GM21360 (cell line): ENCODE results near the gene PCDHGA1.
"Not testable (repeated sequence)": the region's sequence is repeated elsewhere in the genome, so short reads cannot be mapped to it uniquely, and the experiment has no call there.

ENCODE experiments used
- ATAC-seq: cut with Tn5 transposase; IDR thresholded peaks from one replicate; pipeline ENCODE4 v1.9.1; 2021; ENCODE audit warnings: mild to moderate bottlenecking, moderate library complexity; ENCODE audit not compliant: unreplicated experiment

Gene PCDHGA1

DNA sequence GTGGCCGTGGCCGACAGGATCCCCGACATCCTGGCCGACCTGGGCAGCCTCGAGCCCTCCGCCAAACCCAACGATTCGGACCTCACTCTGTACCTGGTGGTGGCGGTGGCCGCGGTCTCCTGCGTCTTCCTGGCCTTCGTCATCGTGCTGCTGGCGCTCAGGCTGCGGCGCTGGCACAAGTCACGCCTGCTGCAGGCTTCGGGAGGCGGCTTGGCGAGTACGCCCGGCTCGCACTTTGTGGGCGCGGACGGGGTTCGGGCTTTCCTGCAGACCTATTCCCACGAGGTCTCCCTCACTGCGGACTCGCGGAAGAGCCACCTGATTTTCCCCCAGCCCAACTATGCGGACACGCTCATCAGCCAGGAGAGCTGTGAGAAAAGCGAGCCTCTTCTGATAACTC is 15.7 kb downstream of the PCDHGA1 start:
- not testable (repeated sequence) for ATAC-seq

DNA sequence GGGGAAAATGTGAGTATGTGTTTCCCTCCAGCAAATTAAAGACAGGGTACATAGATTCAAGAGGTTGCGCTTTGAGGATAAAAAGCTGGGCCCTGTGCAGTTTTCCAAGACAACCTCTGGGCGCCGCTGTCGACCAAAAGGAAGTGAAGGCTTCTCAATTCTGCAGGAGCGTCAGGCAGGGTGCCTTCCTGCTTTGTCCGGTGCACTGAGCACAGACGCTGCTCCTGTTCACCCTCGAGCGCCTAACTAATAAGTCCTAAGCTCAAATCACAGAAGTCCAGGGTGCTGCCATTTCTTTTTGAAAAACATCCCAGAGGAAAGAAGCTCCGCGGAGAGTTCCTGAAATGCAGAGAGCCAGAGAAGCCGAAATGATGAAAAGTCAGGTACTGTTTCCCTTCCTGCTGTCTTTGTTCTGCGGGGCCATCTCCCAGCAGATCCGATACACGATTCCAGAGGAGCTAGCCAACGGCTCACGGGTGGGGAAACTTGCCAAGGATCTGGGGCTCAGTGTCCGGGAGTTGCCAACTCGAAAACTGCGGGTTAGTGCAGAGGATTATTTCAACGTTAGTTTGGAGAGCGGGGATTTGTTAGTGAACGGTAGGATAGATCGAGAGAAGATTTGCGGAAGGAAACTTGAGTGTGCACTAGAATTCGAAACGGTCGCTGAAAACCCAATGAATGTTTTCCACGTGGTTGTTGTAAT is 19.8 kb downstream of the PCDHGA1 start, which contains the start of gene PCDHGB1:
Gene PCDHGB1 (plus strand): TSS at position 183 of the 703 bp plus-strand sequence. CDS start 162 bp downstream, at position 345.
- no peak for ATAC-seq

DNA sequence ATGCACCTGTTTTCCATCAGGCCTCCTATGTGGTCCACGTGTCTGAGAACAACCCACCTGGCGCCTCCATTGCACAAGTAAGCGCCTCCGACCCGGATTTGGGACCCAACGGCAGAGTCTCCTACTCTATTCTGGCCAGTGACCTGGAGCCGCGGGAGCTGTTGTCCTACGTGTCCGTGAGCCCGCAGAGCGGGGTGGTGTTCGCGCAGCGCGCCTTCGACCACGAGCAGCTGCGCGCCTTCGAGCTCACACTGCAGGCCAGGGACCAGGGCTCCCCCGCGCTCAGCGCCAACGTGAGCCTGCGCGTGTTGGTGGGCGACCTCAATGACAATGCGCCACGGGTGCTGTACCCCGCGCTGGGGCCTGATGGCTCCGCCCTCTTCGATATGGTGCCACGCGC is 21.3 kb downstream of the PCDHGA1 start:
- ATAC-seq, result no peak

DNA sequence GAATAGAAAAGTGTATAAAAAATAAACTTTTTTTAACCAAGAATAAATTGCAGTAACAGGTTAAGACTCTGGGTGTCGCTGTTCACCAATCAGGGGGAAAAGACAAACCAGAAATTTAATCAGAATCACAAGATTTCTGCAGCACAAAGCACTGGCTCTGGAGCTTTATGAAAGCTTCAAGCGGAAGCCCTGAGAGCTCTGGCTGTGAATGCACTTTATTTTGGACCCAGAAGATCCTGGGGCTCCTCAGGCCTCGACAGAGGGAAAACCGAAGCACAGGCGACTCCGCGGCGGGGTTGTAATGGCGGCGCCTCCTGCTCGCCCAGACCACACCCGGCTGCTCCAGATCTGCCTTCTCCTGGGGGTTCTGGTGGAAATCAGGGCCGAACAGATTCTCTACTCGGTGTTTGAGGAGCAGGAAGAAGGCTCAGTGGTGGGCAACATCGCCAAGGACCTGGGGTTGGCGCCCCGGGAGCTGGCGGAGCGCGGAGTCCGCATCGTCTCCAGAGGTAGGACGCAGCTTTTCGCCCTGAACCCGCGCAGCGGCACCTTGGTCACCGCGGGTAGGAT is 24.7 kb downstream of the PCDHGA1 start, which contains the start of gene PCDHGA4:
Gene PCDHGA4 (plus strand): TSS at position 122 of the 570 bp plus-strand sequence. CDS start 87 bp downstream, at position 209.
- ATAC-seq, result no peak

DNA sequence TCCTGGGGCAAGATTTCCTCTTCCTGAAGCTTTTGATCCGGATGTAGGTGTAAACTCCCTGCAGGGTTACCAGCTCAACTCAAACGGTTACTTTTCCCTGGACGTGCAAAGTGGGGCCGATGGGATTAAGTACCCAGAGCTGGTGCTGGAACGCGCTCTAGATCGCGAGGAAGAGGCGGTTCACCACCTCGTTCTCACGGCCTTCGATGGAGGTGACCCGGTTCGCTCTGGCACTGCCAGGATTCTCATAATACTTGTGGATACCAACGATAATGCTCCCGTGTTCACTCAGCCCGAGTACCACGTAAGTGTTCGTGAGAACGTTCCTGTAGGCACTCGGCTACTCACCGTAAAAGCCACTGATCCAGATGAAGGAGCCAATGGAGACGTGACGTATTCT is 25.3 kb downstream of the PCDHGA1 start:
- ATAC-seq, result no peak

DNA sequence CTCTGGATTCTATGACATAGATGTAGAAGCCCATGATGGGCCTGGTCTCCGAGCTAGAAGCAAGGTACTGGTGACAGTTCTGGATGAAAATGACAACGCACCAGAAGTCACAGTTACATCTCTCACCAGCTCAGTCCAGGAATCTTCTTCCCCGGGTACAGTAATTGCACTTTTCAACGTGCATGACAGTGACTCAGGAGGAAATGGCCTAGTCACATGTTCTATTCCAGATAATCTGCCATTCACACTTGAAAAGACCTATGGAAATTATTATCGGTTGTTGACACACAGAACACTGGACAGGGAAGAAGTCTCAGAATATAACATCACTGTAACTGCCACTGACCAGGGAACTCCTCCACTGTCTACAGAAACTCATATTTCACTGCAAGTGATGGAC is 25.8 kb downstream of the PCDHGA1 start:
- no peak for ATAC-seq

DNA sequence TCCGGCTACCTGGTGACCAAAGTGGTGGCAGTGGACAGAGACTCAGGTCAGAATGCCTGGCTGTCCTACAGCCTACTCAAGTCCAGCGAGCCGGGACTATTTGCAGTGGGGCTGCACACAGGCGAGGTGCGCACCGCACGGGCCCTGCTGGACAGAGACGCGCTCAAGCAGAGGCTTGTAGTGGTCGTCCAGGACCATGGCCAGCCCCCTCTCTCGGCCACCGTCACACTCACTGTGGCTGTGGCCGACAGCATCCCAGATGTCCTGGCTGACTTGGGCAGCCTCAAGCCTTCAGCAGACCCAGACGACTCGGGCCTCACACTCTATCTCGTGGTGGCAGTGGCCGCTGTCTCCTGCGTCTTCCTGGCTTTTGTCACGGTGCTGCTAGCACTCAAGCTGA is 26.6 kb downstream of the PCDHGA1 start:
- ATAC-seq, result no peak

DNA sequence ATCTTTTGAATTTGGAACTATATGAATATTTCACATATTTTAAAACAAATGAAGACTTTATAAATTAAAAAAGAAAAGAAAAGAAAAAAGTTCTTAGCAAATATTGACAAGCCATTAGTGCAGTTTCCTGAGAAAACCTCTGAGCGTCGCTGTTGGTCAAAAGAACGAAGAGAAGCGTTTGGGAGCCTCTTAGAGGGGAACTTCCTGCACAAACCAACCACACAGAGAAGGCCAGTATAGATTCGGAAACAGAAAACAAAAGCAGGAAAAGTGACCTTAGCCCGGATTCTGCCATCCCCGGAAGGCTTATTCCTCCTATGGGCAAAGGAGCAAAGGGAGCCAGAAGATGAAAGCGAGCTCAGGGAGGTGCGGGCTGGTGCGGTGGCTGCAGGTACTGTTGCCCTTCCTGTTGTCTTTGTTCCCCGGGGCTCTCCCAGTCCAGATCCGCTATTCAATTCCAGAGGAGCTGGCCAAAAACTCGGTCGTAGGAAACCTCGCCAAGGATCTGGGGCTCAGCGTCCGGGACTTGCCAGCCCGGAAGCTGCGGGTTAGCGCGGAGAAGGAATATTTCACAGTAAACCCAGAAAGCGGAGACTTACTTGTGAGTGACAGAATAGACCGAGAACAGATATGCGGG is 29.6 kb downstream of the PCDHGA1 start, which contains the start of gene PCDHGB2:
Gene PCDHGB2 (plus strand): TSS at position 205 of the 637 bp plus-strand sequence. CDS start 142 bp downstream, at position 347.
- peak; percentile 62 for ATAC-seq

DNA sequence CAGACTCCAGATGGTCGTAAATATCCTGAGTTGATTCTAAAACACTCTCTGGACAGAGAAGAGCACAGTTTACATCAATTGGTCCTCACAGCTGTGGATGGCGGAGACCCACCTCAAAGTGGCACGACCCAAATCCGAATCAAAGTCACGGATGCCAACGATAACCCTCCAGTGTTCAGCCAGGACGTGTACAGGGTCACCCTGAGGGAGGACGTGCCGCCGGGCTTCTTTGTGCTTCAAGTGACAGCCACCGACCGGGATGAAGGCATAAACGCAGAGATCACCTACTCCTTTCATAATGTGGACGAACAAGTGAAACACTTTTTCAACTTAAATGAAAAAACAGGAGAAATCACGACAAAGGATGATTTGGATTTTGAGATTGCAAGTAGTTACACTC is 30.4 kb downstream of the PCDHGA1 start:
- no peak for ATAC-seq

DNA sequence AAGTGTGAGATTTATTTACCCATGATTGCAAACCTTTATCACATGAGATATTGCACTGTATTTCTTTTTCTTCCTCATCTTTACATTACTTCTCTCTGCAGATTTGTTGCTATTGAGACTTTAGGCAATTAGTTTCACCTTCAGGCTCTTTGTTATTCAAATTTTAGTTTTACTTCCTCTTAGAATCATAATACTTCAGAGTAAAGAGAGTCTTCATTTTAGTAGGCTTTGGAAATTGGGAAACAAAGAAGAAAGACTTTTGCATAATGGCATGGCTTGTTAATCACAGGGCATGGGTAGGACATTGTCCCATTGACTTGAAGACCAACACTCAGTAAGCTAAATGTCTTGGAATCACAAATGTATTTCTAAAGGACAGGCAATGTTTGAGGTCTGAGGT is 32.4 kb downstream of the PCDHGA1 start:
- ATAC-seq, result no peak

DNA sequence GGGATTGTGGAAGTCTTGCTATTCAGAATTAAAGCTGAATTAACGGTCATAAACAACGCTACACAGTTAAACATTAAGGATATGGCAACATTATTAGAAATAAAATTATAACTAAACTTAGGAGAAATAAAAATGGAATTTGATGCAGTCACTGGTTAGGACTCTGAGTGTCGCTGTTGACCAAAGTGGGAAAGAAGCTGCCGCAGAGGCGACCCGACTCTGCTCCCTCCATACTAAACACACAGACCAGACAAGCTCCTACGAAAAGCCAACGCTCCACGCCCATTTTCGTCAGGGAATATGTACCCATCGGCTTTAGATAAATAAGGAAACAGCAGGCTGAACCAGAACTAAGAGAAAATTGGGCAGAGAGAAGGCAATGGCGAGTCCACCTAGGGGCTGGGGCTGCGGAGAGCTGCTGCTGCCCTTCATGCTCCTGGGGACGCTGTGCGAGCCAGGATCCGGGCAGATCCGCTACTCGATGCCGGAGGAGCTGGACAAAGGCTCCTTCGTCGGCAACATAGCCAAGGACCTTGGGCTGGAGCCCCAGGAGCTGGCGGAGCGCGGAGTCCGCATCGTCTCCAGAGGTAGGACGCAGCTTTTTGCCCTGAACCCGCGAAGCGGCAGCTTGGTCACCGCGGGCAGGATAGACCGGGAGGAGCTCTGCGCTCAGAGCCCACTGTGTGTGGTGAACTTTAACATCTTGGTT is 33.8 kb downstream of the PCDHGA1 start, which contains the start of gene PCDHGA5:
Gene PCDHGA5 (plus strand): TSS at position 211 of the 709 bp plus-strand sequence. CDS start 169 bp downstream, at position 380.
- ATAC-seq, result no peak

DNA sequence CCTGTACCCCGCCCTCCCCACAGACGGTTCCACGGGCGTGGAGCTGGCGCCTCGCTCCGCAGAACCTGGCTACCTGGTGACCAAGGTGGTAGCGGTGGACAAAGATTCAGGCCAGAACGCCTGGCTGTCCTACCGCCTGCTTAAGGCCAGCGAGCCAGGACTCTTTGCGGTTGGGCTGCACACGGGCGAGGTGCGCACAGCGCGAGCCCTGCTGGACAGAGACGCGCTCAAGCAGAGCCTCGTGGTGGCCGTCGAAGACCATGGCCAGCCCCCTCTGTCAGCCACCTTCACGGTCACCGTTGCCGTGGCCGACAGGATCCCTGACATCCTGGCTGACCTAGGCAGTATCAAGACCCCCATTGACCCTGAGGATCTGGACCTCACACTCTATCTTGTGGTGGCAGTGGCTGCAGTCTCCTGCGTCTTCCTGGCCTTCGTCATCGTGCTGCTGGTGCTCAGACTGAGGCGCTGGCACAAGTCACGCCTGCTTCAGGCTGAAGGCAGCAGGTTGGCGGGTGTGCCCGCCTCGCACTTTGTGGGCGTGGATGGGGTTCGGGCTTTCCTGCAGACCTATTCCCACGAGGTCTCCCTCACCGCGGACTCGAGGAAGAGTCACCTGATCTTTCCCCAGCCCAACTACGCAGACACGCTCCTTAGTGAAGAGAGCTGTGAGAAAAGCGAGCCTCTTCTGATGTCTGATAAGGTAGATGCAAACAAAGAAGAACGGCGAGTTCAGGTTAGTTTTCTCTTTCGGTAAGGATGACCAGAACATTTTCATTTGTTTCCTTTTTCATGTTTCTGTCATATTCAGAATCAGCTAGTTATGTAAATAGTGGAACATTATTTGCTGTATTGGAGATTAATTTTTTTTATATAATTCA is 35.9 kb downstream of the PCDHGA1 start:
- no peak for ATAC-seq

DNA sequence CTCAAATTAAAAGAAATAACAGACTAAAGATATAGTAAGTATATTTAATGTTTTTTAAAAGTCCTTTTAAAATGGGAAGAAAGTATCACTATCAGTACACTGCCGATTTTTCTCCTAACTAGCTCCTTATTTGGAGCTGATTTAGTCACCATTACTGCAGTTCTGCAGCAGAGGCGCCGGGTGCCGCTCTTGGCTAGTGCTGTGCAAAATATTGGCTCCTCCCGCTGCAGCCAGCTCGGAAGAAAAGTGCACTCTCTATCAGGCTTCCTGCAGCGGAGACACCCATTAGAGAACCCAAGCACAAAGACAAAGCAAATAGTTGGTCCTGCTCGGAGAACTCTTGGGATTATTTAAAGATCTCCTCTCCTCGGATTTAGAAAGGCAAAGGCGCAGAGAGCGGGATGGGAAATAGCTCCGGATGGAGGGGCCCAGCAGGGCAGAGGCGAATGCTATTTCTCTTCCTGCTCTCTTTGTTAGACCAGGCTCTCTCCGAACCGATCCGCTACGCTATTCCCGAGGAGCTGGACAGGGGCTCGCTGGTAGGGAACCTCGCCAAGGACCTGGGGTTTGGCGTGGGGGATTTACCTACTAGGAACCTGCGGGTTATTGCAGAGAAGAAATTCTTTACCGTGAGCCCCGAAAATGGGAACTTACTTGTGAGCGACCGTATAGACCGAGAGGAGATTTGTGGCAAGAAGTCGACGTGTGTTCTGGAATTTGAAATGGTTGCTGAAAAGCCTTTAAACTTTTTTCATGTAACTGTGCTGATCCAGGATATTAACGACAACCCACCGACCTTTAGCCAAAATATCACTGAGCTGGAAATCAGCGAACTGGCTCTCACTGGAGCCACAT is 39.9 kb downstream of the PCDHGA1 start, which contains the start of gene PCDHGB3:
Gene PCDHGB3 (plus strand): TSS at position 249 of the 855 bp plus-strand sequence. CDS start 153 bp downstream, at position 402.
- ATAC-seq, result peak; percentile 99

DNA sequence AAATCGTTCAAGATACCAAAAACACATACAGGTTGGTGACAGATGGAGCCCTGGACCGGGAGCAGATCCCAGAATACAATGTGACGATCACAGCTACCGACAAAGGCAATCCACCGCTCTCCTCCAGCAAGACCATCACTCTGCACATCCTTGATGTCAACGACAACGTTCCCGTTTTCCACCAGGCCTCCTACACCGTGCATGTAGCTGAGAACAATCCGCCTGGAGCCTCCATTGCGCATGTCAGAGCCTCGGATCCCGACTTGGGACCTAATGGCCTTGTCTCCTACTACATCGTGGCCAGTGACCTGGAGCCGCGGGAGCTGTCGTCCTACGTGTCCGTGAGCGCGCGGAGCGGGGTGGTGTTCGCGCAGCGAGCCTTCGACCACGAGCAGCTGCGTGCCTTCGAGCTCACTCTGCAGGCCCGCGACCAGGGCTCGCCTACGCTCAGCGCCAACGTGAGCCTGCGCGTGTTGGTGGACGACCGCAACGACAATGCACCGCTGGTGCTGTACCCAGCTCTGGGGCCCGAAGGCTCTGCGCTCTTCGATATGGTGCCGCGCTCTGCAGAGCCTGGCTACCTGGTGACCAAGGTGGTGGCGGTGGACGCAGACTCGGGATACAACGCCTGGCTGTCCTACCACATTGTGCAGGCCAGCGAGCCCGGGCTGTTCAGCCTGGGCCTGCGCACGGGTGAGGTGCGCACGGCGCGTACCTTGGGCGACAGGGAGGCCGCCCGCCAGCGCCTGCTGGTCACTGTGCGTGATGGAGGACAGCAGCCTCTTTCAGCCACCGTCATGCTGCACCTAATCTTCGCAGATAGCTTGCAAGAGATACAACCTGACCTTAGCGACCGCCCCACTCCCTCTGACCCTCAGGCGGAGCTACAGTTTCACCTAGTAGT is 41.5 kb downstream of the PCDHGA1 start:
- no peak for ATAC-seq

DNA sequence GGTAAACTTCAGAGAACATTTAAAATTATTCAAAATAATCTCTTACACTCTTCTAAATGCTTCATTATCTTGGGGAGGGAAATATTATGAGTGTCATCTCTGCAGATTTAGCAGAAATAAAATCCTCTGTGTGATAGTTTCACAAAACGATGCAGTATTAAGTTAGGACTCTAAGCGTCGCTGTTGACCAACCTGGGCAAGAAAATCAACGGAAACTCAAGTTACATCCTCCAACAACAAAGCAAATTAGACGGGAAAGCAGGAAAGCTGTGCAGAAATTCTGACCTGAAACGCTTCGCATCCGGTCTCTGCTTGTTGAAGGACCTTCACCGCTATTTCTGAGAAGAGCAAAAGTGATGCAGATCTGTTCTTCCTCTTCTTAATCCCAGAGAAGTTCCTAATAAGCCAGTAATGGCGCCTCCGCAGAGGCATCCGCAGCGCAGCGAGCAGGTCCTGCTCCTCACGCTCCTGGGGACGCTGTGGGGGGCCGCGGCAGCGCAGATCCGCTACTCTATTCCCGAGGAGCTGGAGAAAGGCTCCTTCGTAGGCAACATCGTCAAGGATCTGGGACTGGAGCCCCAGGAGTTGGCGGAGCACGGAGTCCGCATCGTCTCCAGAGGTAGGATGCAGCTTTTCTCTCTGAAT is 43.5 kb downstream of the PCDHGA1 start, which contains the start of gene PCDHGA6:
Gene PCDHGA6 (plus strand): TSS at position 219 of the 645 bp plus-strand sequence. CDS start 193 bp downstream, at position 412.
- no peak for ATAC-seq

DNA sequence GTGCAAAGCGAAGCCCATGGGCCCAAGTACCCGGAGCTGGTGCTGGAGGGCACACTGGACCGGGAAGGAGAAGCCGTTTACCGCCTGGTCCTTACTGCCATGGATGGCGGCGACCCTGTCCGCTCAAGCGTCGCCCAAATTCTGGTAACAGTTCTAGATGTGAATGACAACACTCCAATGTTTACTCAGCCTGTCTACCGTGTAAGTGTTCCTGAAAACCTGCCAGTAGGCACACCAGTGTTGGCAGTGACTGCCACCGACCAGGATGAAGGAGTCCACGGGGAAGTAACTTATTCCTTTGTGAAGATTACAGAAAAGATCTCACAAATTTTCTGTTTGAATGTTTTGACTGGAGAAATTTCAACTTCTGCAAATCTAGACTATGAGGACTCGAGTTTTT is 44.3 kb downstream of the PCDHGA1 start:
- no peak for ATAC-seq

DNA sequence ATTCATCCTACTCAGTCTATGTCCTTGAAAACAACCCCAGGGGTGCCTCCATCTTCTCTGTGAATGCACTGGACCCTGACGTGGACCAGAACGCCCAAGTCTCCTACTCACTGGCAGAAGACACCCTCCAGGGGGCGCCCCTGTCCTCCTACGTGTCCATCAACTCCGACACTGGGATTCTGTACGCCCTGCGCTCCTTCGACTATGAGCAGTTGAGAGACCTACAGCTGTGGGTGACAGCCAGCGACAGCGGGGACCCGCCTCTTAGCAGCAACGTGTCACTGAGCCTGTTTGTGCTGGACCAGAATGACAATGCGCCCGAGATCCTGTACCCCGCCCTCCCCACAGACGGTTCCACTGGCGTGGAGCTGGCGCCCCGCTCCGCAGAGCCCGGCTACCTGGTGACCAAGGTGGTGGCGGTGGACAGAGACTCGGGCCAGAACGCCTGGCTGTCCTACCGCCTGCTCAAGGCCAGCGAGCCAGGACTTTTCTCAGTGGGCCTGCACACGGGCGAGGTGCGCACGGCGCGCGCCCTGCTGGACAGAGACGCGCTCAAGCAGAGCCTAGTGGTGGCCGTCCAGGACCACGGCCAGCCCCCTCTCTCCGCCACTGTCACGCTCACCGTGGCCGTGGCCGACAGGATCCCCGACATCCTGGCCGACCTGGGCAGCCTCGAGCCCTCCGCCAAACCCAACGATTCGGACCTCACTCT is 45.3 kb downstream of the PCDHGA1 start:
- not testable (repeated sequence) for ATAC-seq
